ENCODE data around the gene SLC25A34. TPM values are rescaled to one million over a fixed set of nuclear protein-coding genes. Genes with fewer than 3 reads are reported as not detected.

The SLC25A34 gene
- total RNA-seq, 1 donor from 2014 or later, result 2.8 TPM

- no peak for DNase-seq (ENCODE audit: extremely low spot score, unreplicated experiment)
- Mint-ChIP-seq H3K27me3 (ENCODE audit: unreplicated experiment) (no peaks in the 10 kb centered on the region), H3K4me3 (ENCODE audit: unreplicated experiment) (no peak overlapping the region), H3K36me3 (ENCODE audit: unreplicated experiment) (peaks cover 34% of the 10 kb centered on the region), H3K9me3 (ENCODE audit: unreplicated experiment) (no peaks in the 10 kb centered on the region), H3K4me1 (ENCODE audit: unreplicated experiment) (no peaks in the 10 kb centered on the region), H3K27ac (ENCODE audit: unreplicated experiment) (no peak overlapping the region)
- no peak for TF ChIP-seq CTCF (IDR thresholded peaks at IDR 0.05)
These were observed 34.4 kb downstream of the SLC25A34 start for GRCh38 chr1:15770313-15770962.

GRCh38 chr1:15771836-15772515 is 35.9 kb downstream of the SLC25A34 start:
- no peaks in the 10 kb centered on the region for H3K27me3 Mint-ChIP-seq (ENCODE audit: unreplicated experiment)
- TF ChIP-seq CTCF (IDR thresholded peaks at IDR 0.05), result no peak
- H3K4me1 Mint-ChIP-seq (ENCODE audit: unreplicated experiment), result no peaks in the 10 kb centered on the region
- no peaks in the 10 kb centered on the region for H3K9me3 Mint-ChIP-seq (ENCODE audit: unreplicated experiment)
- DNase-seq (ENCODE audit: extremely low spot score, unreplicated experiment), result no peak
- H3K36me3 Mint-ChIP-seq (ENCODE audit: unreplicated experiment), result peaks cover 36% of the 10 kb centered on the region
- H3K27ac Mint-ChIP-seq (ENCODE audit: unreplicated experiment), result no peak overlapping the region
- no peak overlapping the region for H3K4me3 Mint-ChIP-seq (ENCODE audit: unreplicated experiment)

GRCh38 chr1:15775706-15776105 is 39.6 kb downstream of the SLC25A34 start:
- H3K4me3 Mint-ChIP-seq (ENCODE audit: unreplicated experiment), result no peak overlapping the region
- no peak for DNase-seq (ENCODE audit: extremely low spot score, unreplicated experiment)
- H3K9me3 Mint-ChIP-seq (ENCODE audit: unreplicated experiment), result no peaks in the 10 kb centered on the region
- H3K36me3 Mint-ChIP-seq (ENCODE audit: unreplicated experiment), result peaks cover 46% of the 10 kb centered on the region
- no peaks in the 10 kb centered on the region for H3K27me3 Mint-ChIP-seq (ENCODE audit: unreplicated experiment)
- no peaks in the 10 kb centered on the region for H3K4me1 Mint-ChIP-seq (ENCODE audit: unreplicated experiment)
- H3K27ac Mint-ChIP-seq (ENCODE audit: unreplicated experiment), result no peak overlapping the region
- TF ChIP-seq CTCF (IDR thresholded peaks at IDR 0.05), result no peak

- no peaks in the 10 kb centered on the region for H3K27me3 Mint-ChIP-seq (ENCODE audit: unreplicated experiment)
- H3K27ac Mint-ChIP-seq (ENCODE audit: unreplicated experiment), result peak overlapping the region; percentile 27
- peaks cover 37% of the 10 kb centered on the region for H3K36me3 Mint-ChIP-seq (ENCODE audit: unreplicated experiment)
- H3K9me3 Mint-ChIP-seq (ENCODE audit: unreplicated experiment), result no peaks in the 10 kb centered on the region
- no peak overlapping the region for H3K4me3 Mint-ChIP-seq (ENCODE audit: unreplicated experiment)
- no peak for TF ChIP-seq CTCF (IDR thresholded peaks at IDR 0.05)
- H3K4me1 Mint-ChIP-seq (ENCODE audit: unreplicated experiment), result no peaks in the 10 kb centered on the region
- DNase-seq (ENCODE audit: extremely low spot score, unreplicated experiment), result no peak
These were observed 42.0 kb downstream of the SLC25A34 start for GRCh38 chr1:15777909-15778707.

- H3K4me1 Mint-ChIP-seq (ENCODE audit: unreplicated experiment), result peaks cover 8% of the 10 kb centered on the region
- H3K4me3 Mint-ChIP-seq (ENCODE audit: unreplicated experiment), result no peak overlapping the region
- H3K36me3 Mint-ChIP-seq (ENCODE audit: unreplicated experiment), result peaks cover 19% of the 10 kb centered on the region
- no peaks in the 10 kb centered on the region for H3K27me3 Mint-ChIP-seq (ENCODE audit: unreplicated experiment)
- no peak for DNase-seq (ENCODE audit: extremely low spot score, unreplicated experiment)
- H3K27ac Mint-ChIP-seq (ENCODE audit: unreplicated experiment), result peak overlapping the region; percentile 5
- no peak for TF ChIP-seq CTCF (IDR thresholded peaks at IDR 0.05)
- H3K9me3 Mint-ChIP-seq (ENCODE audit: unreplicated experiment), result no peaks in the 10 kb centered on the region
These were observed 49.6 kb downstream of the SLC25A34 start for GRCh38 chr1:15785683-15786082.
